GM21390 (cell line): ENCODE results near the gene ATOH7.
"Not testable (repeated sequence)": the region's sequence is repeated elsewhere in the genome, so short reads cannot be mapped to it uniquely, and the experiment has no call there.

ENCODE experiments used
- ATAC-seq: cut with Tn5 transposase; IDR thresholded peaks from one replicate; pipeline ENCODE4 v1.9.1; 2021; ENCODE audit not compliant: unreplicated experiment

The ATOH7 gene

DNA sequence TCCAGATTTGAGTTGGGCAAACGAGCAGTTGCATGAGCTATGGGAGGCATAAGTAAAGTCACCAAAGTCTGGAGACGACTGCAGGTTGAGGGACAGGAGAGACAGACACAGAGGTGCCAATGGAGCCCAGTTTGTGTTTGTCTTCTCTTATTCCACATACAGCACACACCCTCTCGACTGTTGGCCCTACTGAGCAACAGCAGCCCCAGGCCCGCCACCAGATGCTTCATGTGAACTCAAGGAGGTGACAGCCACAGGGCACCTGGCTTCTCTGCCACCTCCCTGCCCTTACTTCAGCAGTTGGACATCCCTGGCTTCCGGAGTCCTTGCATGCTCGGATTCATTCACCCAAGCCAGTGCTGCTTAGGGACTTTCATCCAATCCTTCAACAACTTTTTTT, 6.5 kb upstream of the ATOH7 start:
- ATAC-seq: no peak

DNA sequence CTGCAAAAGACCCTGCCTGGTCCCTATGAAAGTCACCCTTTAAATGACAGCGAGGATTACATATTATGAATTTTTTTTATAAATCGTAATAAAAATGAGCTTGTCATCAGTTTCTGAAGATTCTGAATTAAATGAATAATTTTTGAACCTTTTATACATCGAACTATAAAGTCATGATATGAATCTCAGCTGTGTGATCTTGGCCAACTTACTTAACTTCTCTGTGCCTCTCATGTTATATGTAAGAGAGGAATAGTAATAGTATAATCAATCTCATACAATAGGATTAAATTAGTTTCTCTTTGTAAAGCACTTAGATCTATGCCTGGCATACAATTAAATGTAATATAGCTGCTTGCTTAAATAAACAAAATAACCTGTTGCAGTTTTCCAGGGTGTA, 5.3 kb upstream of the ATOH7 start:
- no peak for ATAC-seq

DNA sequence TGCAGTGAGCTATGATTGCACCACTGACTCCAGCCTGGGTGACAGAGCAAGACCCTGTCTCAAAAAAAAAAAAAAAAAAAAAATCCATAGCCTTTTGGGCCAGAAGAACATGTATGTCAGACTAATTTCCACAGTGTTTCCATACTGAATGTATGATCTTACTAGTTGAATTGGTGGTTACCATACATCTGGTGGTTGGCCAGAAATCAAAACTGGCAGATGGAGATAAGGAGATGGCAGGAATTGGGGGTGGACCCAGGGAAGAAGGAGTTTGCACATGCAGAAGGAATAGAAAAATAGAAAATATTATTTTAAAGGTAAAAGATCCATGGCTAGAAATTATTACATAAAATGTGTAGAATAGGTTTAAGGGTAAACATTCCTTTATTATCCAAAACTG, 3.7 kb upstream of the ATOH7 start:
- ATAC-seq: no peak

DNA sequence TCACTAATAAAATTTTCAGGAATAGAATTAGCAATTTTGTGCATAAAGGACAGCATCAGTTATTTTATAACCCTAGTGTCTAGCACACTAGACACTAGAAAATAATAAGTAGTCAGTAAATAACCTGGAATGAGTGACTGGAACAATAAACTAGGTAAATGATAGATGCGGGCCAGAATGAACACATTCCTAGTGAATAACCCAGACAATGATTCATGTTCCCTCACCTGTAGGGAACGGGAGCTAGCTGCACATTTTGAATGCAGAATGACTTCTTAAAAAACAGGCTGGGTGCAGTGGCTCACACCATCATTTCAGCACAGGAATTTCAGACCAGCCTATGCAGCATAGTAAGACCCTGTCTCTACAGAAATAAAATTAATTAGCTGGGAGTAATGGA, 3.2 kb upstream of the ATOH7 start:
- no peak for ATAC-seq

DNA sequence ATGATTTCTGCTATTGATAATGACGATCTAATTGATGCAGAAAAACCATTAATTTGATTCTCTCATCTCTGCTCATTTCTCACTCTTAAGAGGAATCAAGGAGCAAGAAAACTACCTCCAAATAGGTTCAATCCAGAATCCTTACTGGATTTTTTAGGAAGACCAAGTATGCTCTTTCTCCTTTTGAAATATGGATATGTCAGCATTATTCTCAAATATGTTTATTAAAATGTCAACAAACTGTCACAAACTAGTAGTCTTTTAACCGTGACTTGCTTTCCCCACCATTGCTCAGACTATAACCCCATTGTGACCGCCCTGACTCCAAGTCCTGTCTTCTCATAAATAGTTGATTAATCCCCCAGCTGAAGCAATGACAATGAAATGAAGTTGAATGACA, 1.1 kb upstream of the ATOH7 start:
- ATAC-seq: no peak

DNA sequence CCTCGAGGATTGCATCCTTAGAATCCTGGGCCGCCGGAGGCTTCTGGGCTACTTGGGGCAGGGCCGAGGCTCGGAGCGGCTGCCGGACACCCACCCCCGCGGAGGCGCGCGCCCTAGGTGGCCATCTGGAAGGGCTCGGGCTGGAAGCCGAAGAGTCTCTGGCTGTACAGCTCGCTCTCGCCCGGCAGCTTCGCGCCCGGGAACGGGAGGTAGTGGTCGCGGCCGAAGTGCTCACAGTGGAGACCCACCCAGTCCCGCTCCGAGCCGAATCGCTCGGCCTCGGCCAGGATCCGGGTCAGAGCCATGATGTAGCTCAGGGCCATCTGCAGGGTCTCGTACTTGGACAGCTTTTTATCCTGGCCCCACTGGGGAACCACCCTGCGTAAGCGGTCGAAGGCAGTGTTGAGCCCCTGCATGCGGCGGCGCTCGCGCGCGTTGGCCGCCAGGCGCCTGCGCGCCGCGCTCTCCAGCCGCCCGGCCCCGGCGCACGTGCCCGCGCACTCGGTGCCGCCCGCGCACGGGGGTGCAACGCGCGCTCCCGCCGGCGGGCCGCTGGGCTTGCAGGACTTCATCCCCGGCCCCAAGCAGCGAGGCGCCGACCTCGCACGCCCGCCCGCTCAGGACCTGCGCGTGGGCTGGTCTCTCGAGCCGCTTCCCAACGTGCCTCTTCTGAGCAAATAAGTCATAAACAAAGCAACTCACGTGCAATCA, 652 bp downstream of the ATOH7 start:
- peak; percentile 96 for ATAC-seq

DNA sequence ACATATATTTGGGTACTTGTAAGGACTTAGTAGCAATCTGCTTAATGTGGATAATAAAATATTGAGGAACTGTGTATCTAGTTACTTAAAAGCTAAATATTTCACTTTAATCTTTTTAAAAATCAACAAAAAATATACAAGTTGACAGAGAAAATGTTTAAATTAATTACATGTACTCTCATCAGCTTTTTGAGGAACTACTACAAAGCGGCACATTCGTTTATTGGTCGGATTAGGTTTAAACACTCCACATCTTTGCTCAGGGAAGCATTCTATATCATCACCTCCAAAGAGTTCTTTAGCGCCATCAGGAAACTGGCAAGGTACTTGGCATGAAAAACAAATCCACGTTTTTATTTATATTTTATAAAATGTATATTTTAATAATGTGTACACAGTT, 1.6 kb downstream of the ATOH7 start:
- ATAC-seq: no peak

DNA sequence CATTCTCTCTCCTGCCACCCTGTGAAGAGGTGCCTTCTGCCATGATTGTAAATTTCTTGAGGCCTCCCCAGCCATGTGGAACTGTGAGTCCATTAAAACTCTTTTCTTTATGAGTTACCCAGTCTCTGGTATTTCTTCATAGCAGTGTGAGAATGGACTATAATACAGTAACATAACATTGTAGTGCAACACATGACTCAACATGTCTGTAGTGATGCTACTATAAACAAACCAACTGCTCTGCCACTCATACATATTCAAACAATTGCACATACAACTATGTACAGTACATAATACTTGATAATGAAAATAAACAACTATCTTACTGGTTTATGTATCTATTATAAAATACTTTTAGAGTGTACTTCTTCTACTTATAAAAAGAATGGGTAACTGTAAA, 7.1 kb downstream of the ATOH7 start:
- no peak for ATAC-seq

DNA sequence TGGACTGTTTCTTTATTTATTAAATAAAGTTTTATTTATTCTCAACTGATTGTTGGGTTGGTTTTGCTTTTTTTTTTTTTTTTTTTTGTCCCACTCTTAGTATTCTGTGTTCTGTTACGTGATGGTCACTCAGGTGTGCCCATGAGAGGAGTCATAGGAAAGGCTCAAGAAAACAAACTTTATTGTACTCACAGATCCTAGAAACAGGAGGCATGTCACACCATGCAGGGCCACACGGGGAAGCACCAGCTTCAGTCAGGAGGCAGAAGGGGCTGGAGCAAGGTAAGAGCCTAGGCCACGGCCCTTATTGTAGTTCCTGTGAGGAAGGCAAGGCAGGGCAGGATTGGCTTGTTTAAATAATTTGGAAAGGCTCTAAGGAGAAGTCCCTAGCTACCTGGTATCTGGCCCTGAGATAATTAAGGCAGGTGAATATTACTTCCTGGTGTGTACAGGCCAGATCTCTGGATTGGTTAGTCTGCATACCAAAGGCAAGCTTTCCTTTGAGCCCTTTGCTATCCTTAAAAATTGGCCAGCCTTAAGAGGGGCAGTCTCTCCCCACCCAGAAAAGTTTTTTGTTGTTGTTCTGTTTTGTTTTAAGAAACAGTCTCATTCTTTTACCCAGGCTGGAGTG, 8.3 kb downstream of the ATOH7 start:
- ATAC-seq: no peak

DNA sequence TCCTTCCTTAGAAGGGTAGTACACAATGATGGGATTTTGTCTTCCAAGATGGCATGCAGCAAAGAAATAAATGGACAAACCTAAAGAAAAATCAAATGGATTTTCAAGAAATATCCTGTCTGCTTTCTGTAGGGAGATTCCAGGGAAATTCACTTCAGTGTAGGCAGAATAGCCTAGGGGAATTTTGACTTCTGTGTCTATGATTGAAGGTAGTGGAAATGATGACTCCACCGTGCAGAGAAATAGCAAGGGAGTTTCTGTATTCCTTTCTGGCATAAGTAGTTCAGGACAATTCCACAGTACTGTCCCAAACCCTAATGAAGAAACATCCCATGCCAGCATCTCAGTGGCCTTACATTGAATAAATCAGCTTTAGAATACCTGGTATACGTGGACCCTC, 9.5 kb downstream of the ATOH7 start:
- ATAC-seq: no peak

DNA sequence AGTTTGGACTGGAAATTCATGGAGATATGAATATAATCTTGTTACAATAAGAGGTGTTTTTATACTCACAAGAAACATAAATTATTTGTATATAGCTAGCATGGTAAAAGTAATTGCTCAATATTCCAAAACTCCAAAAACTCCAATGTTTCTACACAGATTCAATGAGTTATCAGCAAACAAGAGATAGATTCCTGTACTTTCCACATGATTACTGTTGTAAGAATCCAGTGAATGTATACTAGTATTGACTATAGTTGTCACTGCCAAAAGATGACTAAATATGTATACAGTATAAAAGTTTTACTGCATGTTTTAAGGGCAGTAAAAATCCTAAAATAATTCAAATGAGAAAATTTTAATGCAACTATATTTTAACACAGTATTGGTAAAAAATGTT, 10.7 kb downstream of the ATOH7 start:
- ATAC-seq: no peak

DNA sequence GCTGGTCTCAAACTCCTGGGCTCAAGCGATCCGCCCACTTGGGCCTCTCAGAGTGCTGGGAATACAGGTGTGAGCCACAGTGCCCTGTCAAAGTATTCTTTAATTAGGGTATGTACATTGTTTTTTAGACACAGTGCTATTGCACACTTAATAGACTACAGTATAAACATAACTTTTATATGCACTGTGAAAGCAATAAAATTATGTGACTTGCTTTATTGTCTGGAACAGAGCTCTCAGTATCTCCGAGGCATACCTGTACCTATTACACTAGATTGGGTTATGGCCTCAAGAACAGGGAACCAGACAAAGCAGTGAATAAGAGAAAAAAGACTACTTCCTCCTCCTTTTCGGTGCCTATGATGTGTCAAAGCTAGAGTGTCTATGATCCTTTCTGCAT, 13.1 kb downstream of the ATOH7 start:
- no peak for ATAC-seq

DNA sequence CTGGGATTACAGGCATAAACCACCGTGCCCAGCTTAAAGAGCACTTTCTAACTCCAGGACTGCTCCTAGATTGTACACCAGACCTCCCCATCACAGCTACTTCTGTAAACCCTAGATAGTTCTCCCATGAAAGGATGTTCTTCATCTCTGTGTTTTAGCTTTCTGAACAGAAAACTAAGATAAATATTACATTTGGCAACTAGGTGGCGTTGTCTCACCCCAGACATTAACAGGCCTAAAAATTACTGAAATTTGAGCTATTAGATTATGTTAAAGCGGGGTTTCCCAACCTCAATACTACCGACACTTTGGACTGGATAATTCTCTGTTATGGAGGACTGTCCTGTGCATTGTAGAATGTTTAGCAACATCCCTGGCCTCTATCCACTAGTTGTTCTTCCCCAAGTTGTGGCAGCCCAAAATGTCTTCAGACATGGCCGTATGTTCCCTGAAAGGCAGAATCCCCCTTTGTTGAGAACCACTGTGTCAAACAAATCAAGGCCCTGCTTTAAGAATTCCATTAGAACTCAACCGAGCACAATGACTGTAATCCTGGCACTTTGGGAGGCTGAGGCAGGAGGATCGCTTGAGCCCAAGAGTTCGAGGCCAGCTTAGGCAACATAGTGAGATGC, 19.1 kb downstream of the ATOH7 start:
- peak; percentile 58 for ATAC-seq

DNA sequence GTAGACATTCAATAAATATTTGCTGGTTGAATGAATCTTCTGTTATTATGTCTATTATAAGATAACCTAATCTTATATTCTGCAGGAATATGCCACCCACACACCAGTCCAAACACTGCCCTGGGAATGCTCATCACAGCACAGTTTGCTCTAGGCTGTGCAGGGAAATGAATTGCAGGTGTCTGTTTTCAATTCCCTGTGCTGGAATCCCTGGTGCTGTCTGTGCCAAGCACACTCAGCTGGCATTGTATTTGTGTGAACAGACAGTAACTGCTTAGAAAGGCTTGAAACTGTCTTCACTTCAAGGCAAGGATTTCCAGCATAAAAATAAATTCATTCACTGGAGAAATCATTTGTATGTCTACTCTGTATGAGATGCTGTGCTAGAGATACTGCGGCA, 20.2 kb downstream of the ATOH7 start:
- no peak for ATAC-seq

DNA sequence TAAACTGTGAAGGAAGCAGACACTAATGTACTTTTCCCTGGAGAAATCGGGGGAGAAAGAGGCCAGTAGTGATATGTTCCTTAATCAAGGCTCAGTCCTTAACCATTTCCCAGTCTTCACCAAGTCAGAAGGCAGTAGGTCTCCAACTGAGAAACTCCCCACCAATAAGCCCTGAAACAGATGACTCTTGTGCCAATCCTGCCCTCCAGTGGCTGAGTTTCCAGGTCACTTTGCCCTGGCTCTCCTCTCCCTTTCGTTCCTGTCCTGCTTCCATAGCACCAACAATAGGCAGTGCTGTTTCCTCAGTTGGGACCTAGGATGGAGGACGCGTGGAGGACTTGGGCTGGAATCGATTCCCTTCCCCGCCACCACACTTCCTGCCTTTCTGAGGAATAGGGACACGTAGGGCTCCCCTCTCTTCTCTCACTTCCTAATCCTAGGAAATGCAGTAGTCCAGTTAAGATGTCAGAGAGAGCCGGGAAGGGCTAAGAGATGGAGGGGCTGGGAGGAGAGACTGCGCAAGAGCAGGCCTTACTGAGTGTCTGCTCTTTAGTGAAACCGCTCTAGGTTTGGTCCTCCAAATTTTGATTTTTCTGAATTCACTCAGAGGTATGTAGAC, 23.4 kb downstream of the ATOH7 start:
- ATAC-seq: no peak

DNA sequence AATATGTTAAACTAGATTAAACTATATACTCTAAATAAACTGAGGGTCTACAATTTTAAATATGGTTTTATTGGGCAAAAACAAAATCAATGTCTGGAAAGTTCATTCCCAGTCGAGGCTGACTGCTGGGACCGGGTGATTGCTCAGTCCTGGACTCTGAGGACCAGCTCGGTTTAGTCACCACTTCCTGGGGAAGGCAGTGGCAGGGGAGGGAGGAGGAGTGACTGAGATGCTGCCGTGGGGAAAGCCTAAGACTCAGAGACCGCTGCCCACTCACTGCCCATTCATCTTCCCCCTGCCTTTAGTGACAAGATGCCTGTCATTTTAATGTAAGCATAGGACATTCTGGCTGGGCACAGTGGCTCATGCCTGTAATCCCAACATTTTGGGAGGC, 29.0 kb downstream of the ATOH7 start:
- no peak for ATAC-seq

DNA sequence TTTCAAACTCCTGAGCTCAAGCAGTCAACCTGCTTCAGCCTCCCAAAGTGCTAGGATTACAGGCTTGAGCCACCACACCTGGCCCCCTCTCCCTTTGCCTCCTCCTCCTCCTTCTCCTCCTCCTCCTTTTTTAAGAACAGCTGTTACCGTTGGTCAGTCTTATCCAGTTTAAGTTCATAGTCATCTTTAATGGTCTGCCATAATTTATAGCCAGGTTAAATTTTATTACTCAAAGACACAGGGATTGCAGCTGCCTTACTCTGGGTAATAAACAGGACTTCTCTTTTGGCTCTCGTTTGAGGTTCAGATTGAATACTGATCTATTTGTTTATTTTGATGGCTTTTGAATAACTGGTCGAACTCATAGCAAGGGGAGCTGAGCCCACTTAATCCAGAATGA, 35.2 kb downstream of the ATOH7 start:
- no peak for ATAC-seq

DNA sequence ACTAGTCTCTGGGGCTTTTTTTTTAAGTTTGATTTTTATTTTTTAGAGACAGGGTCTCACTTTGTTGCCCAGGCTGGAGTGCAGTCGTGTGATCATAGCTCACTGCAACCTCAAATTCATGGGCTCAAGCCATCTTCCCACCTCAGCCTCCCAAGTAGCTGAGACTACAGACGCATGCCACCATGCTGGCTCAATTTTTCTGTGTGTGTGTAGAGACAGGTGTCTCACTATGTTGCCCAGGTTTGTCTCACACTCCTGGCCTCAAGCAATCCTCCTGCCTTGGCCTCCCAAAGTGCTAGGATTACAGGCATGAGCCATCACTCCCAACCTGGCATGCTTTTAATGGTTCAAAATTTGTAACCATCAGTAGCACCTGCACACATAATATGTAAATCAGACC, 36.1 kb downstream of the ATOH7 start:
- not testable (repeated sequence) for ATAC-seq

DNA sequence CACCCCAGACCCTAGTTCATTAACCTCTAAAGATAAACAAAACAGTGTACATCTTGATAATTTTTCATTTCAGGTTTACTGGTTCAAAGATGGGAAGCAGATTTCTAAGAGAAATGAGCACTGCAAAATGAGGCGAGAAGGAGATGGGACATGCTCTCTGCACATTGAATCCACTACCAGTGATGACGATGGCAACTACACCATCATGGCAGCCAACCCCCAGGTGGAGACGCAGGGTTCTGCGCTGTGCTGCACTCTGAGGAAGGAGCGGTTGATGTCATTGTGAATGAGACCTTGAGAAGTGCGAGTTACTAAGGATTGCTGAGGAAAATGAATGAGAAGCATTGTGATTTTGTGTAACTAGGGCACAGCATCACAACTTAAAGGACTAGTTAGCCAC, 37.6 kb downstream of the ATOH7 start:
- no peak for ATAC-seq

DNA sequence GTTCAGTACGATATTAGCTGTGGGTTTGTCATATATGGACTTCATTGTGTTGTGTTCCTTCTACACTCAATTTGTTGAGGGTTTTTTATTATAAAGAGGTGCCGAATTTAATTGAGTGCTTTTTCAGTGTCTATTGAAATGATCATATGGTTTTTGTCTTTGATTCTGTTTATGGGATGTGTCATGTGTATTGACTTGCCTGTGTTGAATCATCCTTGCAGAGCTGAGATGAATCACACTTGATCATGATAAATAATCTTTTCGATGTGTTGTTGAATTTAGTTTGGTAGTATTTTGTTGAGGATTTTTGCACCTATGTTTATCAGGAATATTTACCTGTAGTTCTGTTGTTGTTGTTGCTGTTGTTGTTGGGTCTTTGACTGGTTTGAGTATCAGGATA, 39.8 kb downstream of the ATOH7 start:
- ATAC-seq: no peak

DNA sequence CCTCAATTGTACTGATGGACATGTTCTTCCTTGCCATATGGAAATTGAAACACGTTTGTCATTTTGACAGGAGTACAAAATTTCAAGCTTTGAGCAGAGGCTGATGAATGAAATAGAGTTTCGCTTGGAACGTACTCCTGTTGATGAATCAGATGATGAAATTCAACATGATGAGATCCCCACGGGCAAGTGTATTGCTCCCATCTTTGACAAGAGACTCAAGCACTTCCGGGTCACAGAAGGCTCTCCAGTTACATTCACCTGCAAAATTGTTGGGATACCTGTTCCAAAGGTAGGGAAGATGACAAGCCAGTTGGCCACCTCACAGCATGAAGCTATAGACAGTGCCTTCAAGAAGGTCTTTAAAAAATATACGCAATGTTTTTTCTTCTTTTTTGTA, 43.1 kb downstream of the ATOH7 start:
- no peak for ATAC-seq

DNA sequence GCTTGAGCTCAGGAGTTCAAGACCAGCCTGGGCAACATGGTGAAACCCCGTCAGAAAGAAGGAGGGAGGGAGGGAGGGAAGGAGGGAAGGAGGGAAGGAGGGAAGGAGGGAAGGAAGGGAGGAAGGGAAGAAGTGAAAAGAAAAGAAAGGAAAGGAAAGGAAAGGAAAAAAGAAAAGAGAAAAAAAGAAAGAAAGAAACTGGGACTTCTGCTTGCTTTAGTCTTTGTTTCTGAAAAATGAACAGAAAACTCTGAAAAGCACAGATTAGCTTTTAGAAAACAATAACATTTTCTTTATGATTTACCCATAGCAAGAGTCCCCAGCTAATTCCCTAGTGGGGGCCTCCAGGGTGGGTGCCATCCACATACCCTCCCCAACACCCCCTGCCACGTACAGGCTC, 46.8 kb downstream of the ATOH7 start:
- ATAC-seq: no peak
